ENCODE data around the gene CCDC57.

GRCh38 chr17:82184761-82185160 lies 27.9 kb downstream of the CCDC57 start:
- TF ChIP-seq CTCF (IDR thresholded peaks at IDR 0.05) (no peak), POLR2AphosphoS5 (IDR thresholded peaks at IDR 0.05) (no peak), POLR2A (IDR thresholded peaks at IDR 0.05) (no peak), EP300 (IDR thresholded peaks at IDR 0.05; ENCODE audit: low read depth) (no peak)

Data from transverse colon (tissue), 4 donors.